ENCODE measurements around the gene UXS1. TPM values are rescaled to one million over a fixed set of nuclear protein-coding genes. Genes with fewer than 3 reads are reported as not detected.

Gene UXS1
- total RNA-seq, 1 donor, result 22.8 TPM

DNA sequence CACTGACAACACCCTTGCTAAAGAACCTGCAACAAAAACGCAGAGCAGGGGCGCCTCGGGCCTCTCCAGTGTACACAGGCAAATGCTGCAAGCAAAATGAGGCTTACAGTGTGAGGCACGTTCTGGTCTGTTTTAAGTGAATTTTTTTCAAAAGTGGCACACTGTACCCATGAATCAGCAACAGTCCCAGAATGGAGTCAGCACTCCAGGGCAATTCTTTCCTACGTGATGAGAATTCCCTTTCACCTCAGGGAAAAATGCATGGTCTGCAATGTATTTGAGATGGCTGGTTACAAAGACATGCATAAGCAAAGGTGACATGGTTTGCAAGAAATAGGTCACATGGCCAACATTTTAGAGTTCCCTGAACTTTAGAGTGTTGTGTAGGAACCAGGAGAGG is 94.4 kb downstream of the UXS1 start:
- no peaks in the 10 kb centered on the region for H3K27me3 ChIP-seq (ENCODE audit: insufficient read depth, low read length)
- TF ChIP-seq, protein P1, sequence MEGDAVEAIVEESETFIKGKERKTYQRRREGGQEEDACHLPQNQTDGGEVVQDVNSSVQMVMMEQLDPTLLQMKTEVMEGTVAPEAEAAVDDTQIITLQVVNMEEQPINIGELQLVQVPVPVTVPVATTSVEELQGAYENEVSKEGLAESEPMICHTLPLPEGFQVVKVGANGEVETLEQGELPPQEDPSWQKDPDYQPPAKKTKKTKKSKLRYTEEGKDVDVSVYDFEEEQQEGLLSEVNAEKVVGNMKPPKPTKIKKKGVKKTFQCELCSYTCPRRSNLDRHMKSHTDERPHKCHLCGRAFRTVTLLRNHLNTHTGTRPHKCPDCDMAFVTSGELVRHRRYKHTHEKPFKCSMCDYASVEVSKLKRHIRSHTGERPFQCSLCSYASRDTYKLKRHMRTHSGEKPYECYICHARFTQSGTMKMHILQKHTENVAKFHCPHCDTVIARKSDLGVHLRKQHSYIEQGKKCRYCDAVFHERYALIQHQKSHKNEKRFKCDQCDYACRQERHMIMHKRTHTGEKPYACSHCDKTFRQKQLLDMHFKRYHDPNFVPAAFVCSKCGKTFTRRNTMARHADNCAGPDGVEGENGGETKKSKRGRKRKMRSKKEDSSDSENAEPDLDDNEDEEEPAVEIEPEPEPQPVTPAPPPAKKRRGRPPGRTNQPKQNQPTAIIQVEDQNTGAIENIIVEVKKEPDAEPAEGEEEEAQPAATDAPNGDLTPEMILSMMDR (IDR thresholded peaks at IDR 0.05; ENCODE audit: extremely low read depth, low read depth, low read length), result no peak
- H3K4me3 ChIP-seq (ENCODE audit: insufficient read depth, low read length), result no peak overlapping the region
- H3K27ac ChIP-seq (ENCODE audit: low read depth, low read length), result no peak overlapping the region
- H4K20me1 ChIP-seq (ENCODE audit: insufficient read depth, low read length), result no peaks in the 10 kb centered on the region
- H3K9me3 ChIP-seq (ENCODE audit: low read depth, low read length), result no peaks in the 10 kb centered on the region
- no peaks in the 10 kb centered on the region for H3K79me2 ChIP-seq (ENCODE audit: insufficient read depth, low read length)
- peaks cover 8% of the 10 kb centered on the region for H3K36me3 ChIP-seq (ENCODE audit: insufficient read depth, low read length)
- H3K4me1 ChIP-seq (ENCODE audit: insufficient read depth, low read length), result no peaks in the 10 kb centered on the region
- H2AFZ ChIP-seq (ENCODE audit: low read length), result no peak overlapping the region
- no peak overlapping the region for H3K4me2 ChIP-seq (ENCODE audit: insufficient read depth, low read length)
- no peak for DNase-seq (ENCODE audit: insufficient read length, low spot score, missing footprints)

DNA sequence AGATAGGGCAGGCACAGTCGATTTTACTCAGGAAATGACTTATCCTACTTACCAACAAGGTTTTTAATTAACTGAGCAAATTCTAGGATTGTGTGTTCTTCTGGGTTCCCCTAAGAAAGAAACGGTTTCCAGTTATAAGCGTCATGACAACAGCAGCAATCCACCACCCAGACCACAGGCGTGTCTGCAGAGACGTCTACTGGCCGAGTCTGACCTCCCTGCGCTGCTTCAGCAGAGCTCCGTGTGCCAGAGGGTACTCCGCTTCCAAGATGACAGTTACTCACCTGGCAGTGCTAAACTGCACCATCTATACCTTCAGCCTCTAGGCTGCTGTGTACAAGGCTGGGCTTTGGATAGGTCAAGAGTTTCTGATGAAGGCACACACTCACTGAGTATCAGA is 95.4 kb downstream of the UXS1 start:
- H3K4me2 ChIP-seq (ENCODE audit: insufficient read depth, low read length), result no peak overlapping the region
- peaks cover 8% of the 10 kb centered on the region for H3K36me3 ChIP-seq (ENCODE audit: insufficient read depth, low read length)
- DNase-seq (ENCODE audit: insufficient read length, low spot score, missing footprints), result no peak
- no peaks in the 10 kb centered on the region for H3K4me1 ChIP-seq (ENCODE audit: insufficient read depth, low read length)
- H2AFZ ChIP-seq (ENCODE audit: low read length), result no peak overlapping the region
- no peaks in the 10 kb centered on the region for H3K27me3 ChIP-seq (ENCODE audit: insufficient read depth, low read length)
- H3K27ac ChIP-seq (ENCODE audit: low read depth, low read length), result no peak overlapping the region
- no peak overlapping the region for H3K4me3 ChIP-seq (ENCODE audit: insufficient read depth, low read length)
- no peaks in the 10 kb centered on the region for H3K79me2 ChIP-seq (ENCODE audit: insufficient read depth, low read length)
- TF ChIP-seq, protein P1 (IDR thresholded peaks at IDR 0.05; ENCODE audit: extremely low read depth, low read depth, low read length), result no peak
- H3K9me3 ChIP-seq (ENCODE audit: low read depth, low read length), result no peaks in the 10 kb centered on the region
- no peaks in the 10 kb centered on the region for H4K20me1 ChIP-seq (ENCODE audit: insufficient read depth, low read length)

DNA sequence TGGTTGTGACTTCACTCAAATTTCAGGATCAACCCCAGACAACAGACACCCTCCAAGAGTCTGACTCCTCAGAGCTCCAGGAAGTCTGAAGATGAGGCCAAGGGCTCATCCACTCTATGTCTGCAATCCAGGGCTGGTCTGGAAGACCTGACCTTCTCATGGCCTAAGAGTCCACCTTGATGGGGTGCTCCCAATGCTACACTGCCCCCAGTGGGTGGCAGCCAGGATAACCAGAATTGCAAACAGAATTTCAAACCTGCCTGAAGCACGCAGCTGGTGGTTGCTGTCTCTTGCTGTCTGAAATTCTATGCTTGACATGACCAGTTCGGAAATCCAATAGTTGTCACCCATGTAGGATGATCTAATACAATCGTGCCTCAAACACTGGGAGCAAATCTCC is 96.0 kb downstream of the UXS1 start:
- H3K36me3 ChIP-seq (ENCODE audit: insufficient read depth, low read length), result peaks cover 8% of the 10 kb centered on the region
- DNase-seq (ENCODE audit: insufficient read length, low spot score, missing footprints), result peak; percentile 69
- H3K27ac ChIP-seq (ENCODE audit: low read depth, low read length), result no peak overlapping the region
- no peaks in the 10 kb centered on the region for H3K4me1 ChIP-seq (ENCODE audit: insufficient read depth, low read length)
- no peak overlapping the region for H3K4me3 ChIP-seq (ENCODE audit: insufficient read depth, low read length)
- H3K27me3 ChIP-seq (ENCODE audit: insufficient read depth, low read length), result no peaks in the 10 kb centered on the region
- no peaks in the 10 kb centered on the region for H4K20me1 ChIP-seq (ENCODE audit: insufficient read depth, low read length)
- H3K4me2 ChIP-seq (ENCODE audit: insufficient read depth, low read length), result no peak overlapping the region
- H3K79me2 ChIP-seq (ENCODE audit: insufficient read depth, low read length), result no peaks in the 10 kb centered on the region
- TF ChIP-seq, protein P1 (IDR thresholded peaks at IDR 0.05; ENCODE audit: extremely low read depth, low read depth, low read length), result peak; percentile 52
- H2AFZ ChIP-seq (ENCODE audit: low read length), result no peak overlapping the region
- no peaks in the 10 kb centered on the region for H3K9me3 ChIP-seq (ENCODE audit: low read depth, low read length)

- no peak overlapping the region for H3K4me3 ChIP-seq (ENCODE audit: insufficient read depth, low read length)
- no peaks in the 10 kb centered on the region for H3K9me3 ChIP-seq (ENCODE audit: low read depth, low read length)
- H3K4me2 ChIP-seq (ENCODE audit: insufficient read depth, low read length), result no peak overlapping the region
- no peaks in the 10 kb centered on the region for H4K20me1 ChIP-seq (ENCODE audit: insufficient read depth, low read length)
- no peaks in the 10 kb centered on the region for H3K4me1 ChIP-seq (ENCODE audit: insufficient read depth, low read length)
- H3K27me3 ChIP-seq (ENCODE audit: insufficient read depth, low read length), result no peaks in the 10 kb centered on the region
- no peak overlapping the region for H2AFZ ChIP-seq (ENCODE audit: low read length)
- TF ChIP-seq, protein P1 (IDR thresholded peaks at IDR 0.05; ENCODE audit: extremely low read depth, low read depth, low read length), result no peak
- H3K27ac ChIP-seq (ENCODE audit: low read depth, low read length), result no peak overlapping the region
- no peaks in the 10 kb centered on the region for H3K79me2 ChIP-seq (ENCODE audit: insufficient read depth, low read length)
- peak; percentile 61 for DNase-seq (ENCODE audit: insufficient read length, low spot score, missing footprints)
- H3K36me3 ChIP-seq (ENCODE audit: insufficient read depth, low read length), result peaks cover 8% of the 10 kb centered on the region
These were observed 96.8 kb downstream of the UXS1 start for GRCh38 chr2:106097038-106098000.
